HCT116 (cell line): ENCODE measurements around the gene SIN3A. TPM values are rescaled to one million over a fixed set of nuclear protein-coding genes. Genes with fewer than 3 reads are reported as not detected.
A peak's percentile ranks its signal among the peaks of the same experiment; 100 is the strongest.

ENCODE experiments used
- ATAC-seq: fragments of 200-7000 bp; cut with Tn5 transposase; 2 replicates; pipeline ENCODE4 v1.9.1; 2020; ENCODE audit warnings: mild to moderate bottlenecking, moderate library complexity
- BruUV-seq: library from RNA; stranded (reverse); fragments of 400-500 nt; replicated peaks from 2 replicates; lab custom pipeline; 2021; lab: Mats Ljungman, UMichigan
- CTCF ChIA-PET: fragments of 300-600 bp; sonication (Branson Sonifier 250); formaldehyde crosslinking; loops from one replicate; lab custom pipeline; 2021; ENCODE audit warnings: antibody characterized with exemption; lab: Charles Lee
- POLR2A ChIA-PET: fragments of 300-600, 350-600 bp; sonication (Branson Sonifier 250); formaldehyde crosslinking; loops from one replicate; lab custom pipeline; 2021; ENCODE audit warnings: antibody characterized with exemption; lab: Charles Lee
- RAD21 ChIA-PET, 2 experiments: fragments of 300-600 bp; sonication (Branson Sonifier 250); formaldehyde crosslinking; loops; one replicate each; lab custom pipeline; 2023; ENCODE audit warnings: low total read pairs in 2 of 2; ENCODE audit not compliant: uncharacterized antibody in 2 of 2, unreplicated experiment in 2 of 2, low non-redundant PET in 1 of 2; lab: Charles Lee
- DNase-seq: peaks from one replicate; pipeline ENCODE4 v3.0.0-alpha.2; 2010; ENCODE audit warnings: low read depth, low spot score
- H2AFZ ChIP-seq: fragments of 200-600 bp; shearing (Covaris generic), sonication (generic); 2 replicates; pipeline ENCODE4 v1.6.1; 2017; ENCODE audit warnings: low read depth, mixed run types, mixed read lengths, antibody characterized with exemption, low read length; ENCODE audit not compliant: poor library complexity, severe bottlenecking
- H3K27ac ChIP-seq: 2 replicates; pipeline ENCODE4 v1.5.1; 2012; ENCODE audit warnings: low read depth, low read length
- H3K27me3 ChIP-seq: fragments of 200-600 bp; sonication (generic); 2 replicates; pipeline ENCODE4 v1.6.1; 2016; ENCODE audit warnings: mixed run types, low read length, mixed read lengths; ENCODE audit not compliant: insufficient read depth
- H3K36me3 ChIP-seq, 2 experiments: fragments of 200-500 bp in 1 of 2; fragments of 200-600 bp in 1 of 2; sonication (Bioruptor generic) in 1 of 2; sonication (generic) in 1 of 2; 2 replicates each; pipeline versions ENCODE4 v1.5.1 to v1.6.1; 2014 to 2016; ENCODE audit warnings: low read length in 2 of 2, inconsistent platforms in 1 of 2, mixed read lengths in 1 of 2, mixed run types in 1 of 2; ENCODE audit not compliant: insufficient read depth in 2 of 2, control insufficient read depth in 1 of 2
- H3K4me1 ChIP-seq, 2 experiments: fragments of 200-600 bp in 1 of 2; sonication (generic) in 1 of 2; 2 replicates each; pipeline versions ENCODE4 v1.5.1 to v1.6.1; 2012 to 2017; ENCODE audit warnings: low read length in 2 of 2, inconsistent platforms in 1 of 2, mild to moderate bottlenecking in 1 of 2, mixed read lengths in 1 of 2, mixed run types in 1 of 2, moderate library complexity in 1 of 2; ENCODE audit not compliant: insufficient read depth in 2 of 2, control insufficient read depth in 1 of 2
- H3K4me2 ChIP-seq: fragments of 200-600 bp; sonication (generic); 2 replicates; pipeline ENCODE4 v1.6.1; 2017; ENCODE audit warnings: mixed run types, low read length, mixed read lengths
- H3K4me3 ChIP-seq, 2 experiments: fragments of 200-600 bp in 1 of 2; sonication (generic) in 1 of 2; replicated peaks in 1 of 2; 2 replicates each; pipeline ENCODE4 v1.5.1; 2011 to 2016; ENCODE audit warnings: low read length in 2 of 2, control low read depth in 1 of 2, low read depth in 1 of 2, mild to moderate bottlenecking in 1 of 2, mixed read lengths in 1 of 2, mixed run types in 1 of 2
- H3K79me2 ChIP-seq: fragments of 200-600 bp; sonication (generic); 2 replicates; pipeline ENCODE4 v1.6.1; 2017; ENCODE audit warnings: mild to moderate bottlenecking, mixed run types, low read length, moderate library complexity, mixed read lengths; ENCODE audit not compliant: insufficient read depth
- H3K9ac ChIP-seq: fragments of 200-600 bp; sonication (generic); 2 replicates; pipeline ENCODE4 v1.6.1; 2016; ENCODE audit warnings: low read length, mixed read lengths
- H3K9me2 ChIP-seq: fragments of 200-600 bp; sonication (generic), shearing (Covaris generic); 2 replicates; pipeline ENCODE4 v1.6.1; 2017; ENCODE audit warnings: mixed run types, mild to moderate bottlenecking, moderate library complexity; ENCODE audit not compliant: insufficient read depth
- H3K9me3 ChIP-seq, 2 experiments: fragments of 200-500 bp in 1 of 2; fragments of 200-600 bp in 1 of 2; sonication (Bioruptor generic) in 1 of 2; sonication (generic) in 1 of 2; 2 replicates each; pipeline ENCODE4 v1.6.1; 2014 to 2017; ENCODE audit warnings: low read length in 2 of 2, mixed read lengths in 2 of 2, inconsistent platforms in 1 of 2, low read depth in 1 of 2, mild to moderate bottlenecking in 1 of 2, mixed run types in 1 of 2, moderate library complexity in 1 of 2; ENCODE audit not compliant: control insufficient read depth in 1 of 2, insufficient read depth in 1 of 2
- H4K20me1 ChIP-seq: fragments of 200-600 bp; sonication (generic), shearing (Covaris generic); 2 replicates; pipeline ENCODE4 v1.6.1; 2017; ENCODE audit warnings: mixed run types, mild to moderate bottlenecking, moderate library complexity; ENCODE audit not compliant: insufficient read depth
- ATF3 ChIP-seq: IDR thresholded peaks from 2 replicates; pipeline ENCODE4 v1.6.1; 2012
- CBX3 ChIP-seq: IDR thresholded peaks from 2 replicates; pipeline ENCODE4 v1.6.1; 2012; ENCODE audit warnings: low read depth
- CEBPB ChIP-seq: IDR thresholded peaks from 2 replicates; pipeline ENCODE4 v1.6.1; 2012; ENCODE audit warnings: low read depth
- EZH2 ChIP-seq: fragments of 200-600 bp; sonication (generic); IDR thresholded peaks from 2 replicates; pipeline ENCODE4 v1.6.1; 2017; ENCODE audit warnings: antibody characterized with exemption, mixed run types
- EZH2phosphoT487 ChIP-seq: fragments of 200-600 bp; IDR thresholded peaks from 2 replicates; pipeline ENCODE4 v1.6.1; 2018; ENCODE audit warnings: antibody characterized with exemption, borderline replicate concordance
- FOSL1 ChIP-seq: IDR thresholded peaks from 2 replicates; pipeline ENCODE4 v1.6.1; 2012; ENCODE audit warnings: low read depth
- JUND ChIP-seq: IDR thresholded peaks from 2 replicates; pipeline ENCODE4 v1.6.1; 2012
- POLR2AphosphoS5 ChIP-seq: IDR thresholded peaks from 2 replicates; pipeline ENCODE4 v1.6.1; 2011; ENCODE audit warnings: mild to moderate bottlenecking, low read depth, low read length, moderate library complexity
- RAD21 ChIP-seq: IDR thresholded peaks from 2 replicates; pipeline ENCODE4 v1.6.1; 2012; ENCODE audit warnings: low read depth, mild to moderate bottlenecking
- SIN3A ChIP-seq: IDR thresholded peaks from 2 replicates; pipeline ENCODE4 v1.6.1; 2012; ENCODE audit warnings: low read depth
- SP1 ChIP-seq: IDR thresholded peaks from 2 replicates; pipeline ENCODE4 v1.6.1; 2012; ENCODE audit warnings: low read depth
- SRF ChIP-seq: IDR thresholded peaks from 2 replicates; pipeline ENCODE4 v1.6.1; 2012; ENCODE audit warnings: low read depth
- TCF7L2 ChIP-seq: IDR thresholded peaks from 2 replicates; pipeline ENCODE4 v1.7.0; 2011; ENCODE audit warnings: borderline replicate concordance, inconsistent platforms; ENCODE audit not compliant: insufficient read depth, insufficient read length; ENCODE audit errors: extremely low read depth
- ZBTB33 ChIP-seq: IDR thresholded peaks from 2 replicates; pipeline ENCODE4 v1.6.1; 2011; ENCODE audit warnings: mild to moderate bottlenecking, low read length, moderate library complexity; ENCODE audit not compliant: insufficient replicate concordance; ENCODE audit errors: extremely low read depth
- ZFX ChIP-seq: fragments of 450-650 bp; IDR thresholded peaks from 2 replicates; pipeline ENCODE4 v1.6.1; 2017
- ZNF274 ChIP-seq: fragments of 200-500 bp; sonication (Bioruptor generic); IDR thresholded peaks from 2 replicates; pipeline ENCODE4 v1.6.1; 2014; ENCODE audit warnings: mild to moderate bottlenecking, low read depth, low read length, inconsistent platforms
- intact Hi-C: fragments of 100-400 bp; cut with micrococcal nuclease; formaldehyde crosslinking; loops from 2 replicates; pipeline ENCODE4 v1.10.0; 2022
- total RNA-seq: library from RNA; stranded (reverse); gene quantifications from one replicate; pipeline ENCODE4 v1.2.1, GENCODE V29; 2021; ENCODE audit not compliant: unreplicated experiment

SIN3A gene
- total RNA-seq, 1 experiment from 2014 or later: 70.1 TPM

GRCh38 chr15:75356517-75356916, 95.0 kb downstream of the SIN3A start:
- CTCF ChIA-PET: no interaction called here
- Histone ChIP-seq H4K20me1 (no peaks in the 10 kb centered on the region), H3K9ac (no peak overlapping the region), H3K4me2 (no peak overlapping the region), H3K4me1 (no peaks in the 10 kb centered on the region), H3K4me3 (no peak overlapping the region), H3K9me2 (no peaks in the 10 kb centered on the region), H3K27me3 (no peaks in the 10 kb centered on the region), H3K79me2 (no peaks in the 10 kb centered on the region), H3K36me3 (peaks cover 2 to 8% of the 10 kb centered on the region in 2 experiments; a peak in 3 of 4 replicates), H3K9me3 (no peaks in the 10 kb centered on the region), H2AFZ (no peak overlapping the region), H3K27ac (no peak overlapping the region)
- intact Hi-C loops: no loop called here
- RAD21 ChIA-PET: no interaction called here
- ATAC-seq (no peak), DNase-seq (no peak)
- POLR2A ChIA-PET: no interaction called here
- TF ChIP-seq SIN3A (no peak), CEBPB (no peak), JUND (no peak), EZH2 (no peak), RAD21 (no peak), ZBTB33 (no peak), SRF (no peak), ZFX (no peak), FOSL1 (no peak), ATF3 (no peak), SP1 (no peak), CBX3 (no peak), TCF7L2 (no peak), EZH2phosphoT487 (no peak), ZNF274 (no peak), POLR2AphosphoS5 (no peak)
- TSS peak; percentile 6 for BruUV-seq
